ENCODE results near the gene LASP1. TPM values are rescaled to one million over a fixed set of nuclear protein-coding genes. Genes with fewer than 3 reads are reported as not detected.
A peak's percentile ranks its signal among the peaks of the same experiment; 100 is the strongest.
"Not testable (repeated sequence)": the region's sequence is repeated elsewhere in the genome, so short reads cannot be mapped to it uniquely, and the experiment has no call there.

The LASP1 gene
- total and polyA plus RNA-seq, 7 donors: 8.6 to 20.1 (median 14.6) TPM

DNA sequence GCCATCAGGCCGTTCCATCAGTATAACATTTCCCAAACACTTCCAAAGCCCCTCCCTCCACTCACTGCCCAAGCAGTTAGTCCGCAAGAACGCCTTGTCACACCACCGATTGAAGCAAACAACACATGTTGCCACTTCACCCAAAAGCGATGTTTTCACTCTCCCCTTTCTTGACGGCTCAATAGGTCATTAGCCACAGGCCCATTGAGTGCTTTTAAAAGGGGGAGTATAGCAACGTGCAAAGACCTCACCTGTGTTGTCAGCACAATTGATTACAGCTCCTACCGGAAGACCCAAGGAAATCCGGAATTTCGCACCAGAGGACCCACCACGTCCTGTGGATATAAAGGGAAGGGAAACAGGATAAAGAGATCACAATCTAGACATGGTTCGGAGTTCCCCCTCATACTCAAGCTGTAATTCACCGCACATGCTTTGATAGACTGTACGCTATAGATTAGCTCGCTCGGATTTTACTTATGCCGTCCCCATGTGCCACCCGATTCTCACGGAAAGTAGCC, 17.0 kb upstream of the LASP1 start:
- DNase-seq (no peak), ATAC-seq (peak; percentile 12 to 27 (median 19))
- TF ChIP-seq, protein P1, sequence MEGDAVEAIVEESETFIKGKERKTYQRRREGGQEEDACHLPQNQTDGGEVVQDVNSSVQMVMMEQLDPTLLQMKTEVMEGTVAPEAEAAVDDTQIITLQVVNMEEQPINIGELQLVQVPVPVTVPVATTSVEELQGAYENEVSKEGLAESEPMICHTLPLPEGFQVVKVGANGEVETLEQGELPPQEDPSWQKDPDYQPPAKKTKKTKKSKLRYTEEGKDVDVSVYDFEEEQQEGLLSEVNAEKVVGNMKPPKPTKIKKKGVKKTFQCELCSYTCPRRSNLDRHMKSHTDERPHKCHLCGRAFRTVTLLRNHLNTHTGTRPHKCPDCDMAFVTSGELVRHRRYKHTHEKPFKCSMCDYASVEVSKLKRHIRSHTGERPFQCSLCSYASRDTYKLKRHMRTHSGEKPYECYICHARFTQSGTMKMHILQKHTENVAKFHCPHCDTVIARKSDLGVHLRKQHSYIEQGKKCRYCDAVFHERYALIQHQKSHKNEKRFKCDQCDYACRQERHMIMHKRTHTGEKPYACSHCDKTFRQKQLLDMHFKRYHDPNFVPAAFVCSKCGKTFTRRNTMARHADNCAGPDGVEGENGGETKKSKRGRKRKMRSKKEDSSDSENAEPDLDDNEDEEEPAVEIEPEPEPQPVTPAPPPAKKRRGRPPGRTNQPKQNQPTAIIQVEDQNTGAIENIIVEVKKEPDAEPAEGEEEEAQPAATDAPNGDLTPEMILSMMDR (IDR thresholded peaks at IDR 0.05): no peak
- WGBS, 3 donors: 1 to 2% (median 2%) methylated on average over 19 of the region's 19 CpGs
- peak overlapping the region; percentile 94 for H3K27ac ChIP-seq
- H3K36me3 ChIP-seq (ENCODE audit: insufficient read depth in 1 of 2, low read depth in 1 of 2): peaks cover 14 to 51% of the 10 kb centered on the region in 2 donors
- H3K27me3 ChIP-seq (ENCODE audit: insufficient read depth in 3 of 3, low read length in 2 of 3): no peaks in the 10 kb centered on the region
- peaks cover 16% of the 10 kb centered on the region for H3K4me1 ChIP-seq
- intact Hi-C loops (cut with DNase I): no loop called here
- no peaks in the 10 kb centered on the region for H3K9me3 ChIP-seq
- peak overlapping the region; percentile 77 for H3K4me3 ChIP-seq

- no peaks in the 10 kb centered on the region for H3K27me3 ChIP-seq (ENCODE audit: insufficient read depth in 3 of 3, low read length in 2 of 3)
- 0 to 1% (median 0%) methylated on average over 48 of the region's 48 CpGs for WGBS, 3 donors
- DNase-seq (peak; percentile 94 to 96), ATAC-seq (peak; percentile 94 to 98 (median 97))
- H3K36me3 ChIP-seq (ENCODE audit: insufficient read depth in 1 of 2, low read depth in 1 of 2): peaks cover 12 to 44% of the 10 kb centered on the region in 2 donors
- H3K4me3 ChIP-seq: peak within 1 kb of the TSS; percentile 77
- H3K4me1 ChIP-seq: peaks cover 16% of the 10 kb centered on the region
- intact Hi-C loops (cut with DNase I): no loop called here
- H3K27ac ChIP-seq: peak within 1 kb of the TSS; percentile 94
- H3K9me3 ChIP-seq: no peaks in the 10 kb centered on the region
- TF ChIP-seq, protein P1 (IDR thresholded peaks at IDR 0.05): no peak
Measured at GRCh38 chr17:38853292-38854219, 16.3 kb upstream of the LASP1 start, which contains the start of gene RPL23. Gene RPL23, minus strand, starts transcription at chr17:38853721. Its CDS starts 11 bp downstream, at chr17:38853710.

- H3K9me3 ChIP-seq; intact Hi-C loops (cut with DNase I); H3K27me3 ChIP-seq (ENCODE audit: insufficient read depth in 3 of 3, low read length in 2 of 3); ATAC-seq; H3K4me3 ChIP-seq; DNase-seq; H3K27ac ChIP-seq: not testable (repeated sequence)
- Histone ChIP-seq H3K4me1 (peaks cover 16% of the 10 kb centered on the region), H3K36me3 (ENCODE audit: insufficient read depth in 1 of 2, low read depth in 1 of 2) (peaks cover 7 to 28% of the 10 kb centered on the region in 2 donors)
- WGBS, 3 donors: 81 to 86% (median 82%) methylated on average over 28 of the region's 28 CpGs
Measured at GRCh38 chr17:38855101-38855714, 14.7 kb upstream of the LASP1 start.

- DNase-seq (no peak), ATAC-seq (no peak)
- WGBS, 3 donors: 70 to 79% (median 72%) methylated on average over 5 of the region's 5 CpGs
- H3K36me3 ChIP-seq (ENCODE audit: insufficient read depth in 1 of 2, low read depth in 1 of 2): peaks cover 0 to 7% of the 10 kb centered on the region in 2 donors
- H3K9me3 ChIP-seq: no peaks in the 10 kb centered on the region
- H3K27ac ChIP-seq: no peak overlapping the region
- no peak overlapping the region for H3K4me3 ChIP-seq
- H3K4me1 ChIP-seq: peaks cover under 1% of the 10 kb centered on the region
- intact Hi-C loops (cut with DNase I): no loop called here
- TF ChIP-seq, protein P1 (IDR thresholded peaks at IDR 0.05): no peak
- no peaks in the 10 kb centered on the region for H3K27me3 ChIP-seq (ENCODE audit: insufficient read depth in 3 of 3, low read length in 2 of 3)
Measured at GRCh38 chr17:38857271-38857670, 12.6 kb upstream of the LASP1 start.
